GM23248 (cell line): ENCODE data around the gene KRT39. TPM values are rescaled to one million over a fixed set of nuclear protein-coding genes. Genes with fewer than 3 reads are reported as not detected.

Experiments used
- DNase-seq: peaks from one replicate; pipeline ENCODE4 v3.0.0-alpha.2; 2015
- H2AFZ ChIP-seq: fragments of 200-600 bp; sonication (generic); 2 replicates; pipeline ENCODE4 v1.6.1; 2016; ENCODE audit warnings: antibody characterized with exemption
- H3F3A ChIP-seq: fragments of 200-600 bp; sonication (generic); 2 replicates; pipeline ENCODE4 v1.6.1; 2016; ENCODE audit warnings: mild to moderate bottlenecking, antibody characterized with exemption, mixed run types; ENCODE audit not compliant: insufficient read depth
- H3K27ac ChIP-seq: fragments of 200-600 bp; sonication (generic); 2 replicates; pipeline ENCODE4 v1.5.1; 2016; ENCODE audit warnings: mild to moderate bottlenecking
- H3K27me3 ChIP-seq: fragments of 200-600 bp; sonication (generic); replicated peaks from 2 replicates; pipeline ENCODE4 v1.6.1; 2016; ENCODE audit warnings: mild to moderate bottlenecking; ENCODE audit not compliant: insufficient read depth
- H3K36me3 ChIP-seq: fragments of 200-600 bp; sonication (generic); 2 replicates; pipeline ENCODE4 v1.6.1; 2016; ENCODE audit warnings: low read depth, mild to moderate bottlenecking
- H3K4me1 ChIP-seq: fragments of 200-600 bp; sonication (generic); 2 replicates; pipeline ENCODE4 v1.6.1; 2016; ENCODE audit warnings: mild to moderate bottlenecking; ENCODE audit not compliant: insufficient read depth
- H3K4me2 ChIP-seq: fragments of 200-600 bp; sonication (generic); one replicate; pipeline ENCODE4 v1.6.1; 2016; ENCODE audit warnings: mild to moderate bottlenecking; ENCODE audit not compliant: unreplicated experiment
- H3K4me3 ChIP-seq: fragments of 200-600 bp; sonication (generic); 2 replicates; pipeline ENCODE4 v1.5.1; 2016; ENCODE audit warnings: mild to moderate bottlenecking
- H3K79me2 ChIP-seq: fragments of 200-600 bp; sonication (generic); 2 replicates; pipeline ENCODE4 v1.6.1; 2016; ENCODE audit warnings: mild to moderate bottlenecking; ENCODE audit not compliant: insufficient read depth
- H3K9ac ChIP-seq: fragments of 200-600 bp; sonication (generic); 2 replicates; pipeline ENCODE4 v1.6.1; 2016; ENCODE audit warnings: mild to moderate bottlenecking
- H3K9me2 ChIP-seq: fragments of 200-600 bp; sonication (generic); 2 replicates; pipeline ENCODE4 v1.6.1; 2016; ENCODE audit warnings: mixed run types, mild to moderate bottlenecking, moderate library complexity; ENCODE audit not compliant: insufficient read depth
- H3K9me3 ChIP-seq: fragments of 200-600 bp; sonication (generic); one replicate; pipeline ENCODE4 v1.6.1; 2017; ENCODE audit warnings: low read depth
- H4K20me1 ChIP-seq: fragments of 200-600 bp; sonication (generic); 2 replicates; pipeline ENCODE4 v1.6.0; 2016; ENCODE audit not compliant: insufficient read depth
- EZH2 ChIP-seq: fragments of 200-600 bp; sonication (generic); IDR thresholded peaks from 2 replicates; pipeline ENCODE4 v1.6.1; 2018; ENCODE audit warnings: antibody characterized with exemption, mild to moderate bottlenecking; ENCODE audit not compliant: insufficient read depth, poor library complexity, severe bottlenecking
- EZH2phosphoT487 ChIP-seq: fragments of 200-600 bp; sonication (generic); IDR thresholded peaks from 2 replicates; pipeline ENCODE4 v1.6.1; 2018; ENCODE audit warnings: antibody characterized with exemption, moderate library complexity, mild to moderate bottlenecking, low read depth; ENCODE audit not compliant: insufficient read depth
- WGBS, 2 experiments: methylation state at CpG; one replicate each; pipeline ENCODE4 v1.1.6; 2015 to 2017; ENCODE audit warnings: low lambda C conversion rate in 2 of 2, low coverage in 1 of 2; ENCODE audit errors: missing lambda C conversion rate in 2 of 2; 5-methylcytosine and 5-hydroxymethylcytosine counted together
- in situ Hi-C: fragments of 300-500 bp; cut with MboI; formaldehyde crosslinking; loops from 2 replicates; pipeline ENCODE4 v1.15.0; 2020
- polyA plus RNA-seq: library from polyadenylated mRNA; unstranded; fragments of >200 nt; fragmentation: Nextera tagmentation; extraction: Ambion mirVana; gene quantifications from 2 replicates; pipeline ENCODE4 v1.2.1, GENCODE V29; 2016
- total RNA-seq: library from RNA; depleted of rRNA; stranded (reverse); fragments of >200 nt; shearing (Covaris generic); gene quantifications from 2 replicates; pipeline ENCODE4 v1.2.3, GENCODE V29; 2014

Gene KRT39
- total and polyA plus RNA-seq, 2 experiments from 2014 or later: not detected

- H3F3A ChIP-seq: peaks cover 40% of the 10 kb centered on the region
- peak overlapping the region; percentile 99 for H3K27ac ChIP-seq
- no peaks in the 10 kb centered on the region for H3K36me3 ChIP-seq
- peaks cover 27% of the 10 kb centered on the region for H3K4me1 ChIP-seq
- 0% methylated on average over 1 of the region's 1 CpG for WGBS, 2 experiments
- peak overlapping the region; percentile 78; the same call in 1 of the 2 replicates for H3K9ac ChIP-seq
- H3K27me3 ChIP-seq: no peaks in the 10 kb centered on the region
- no peak overlapping the region for H2AFZ ChIP-seq
- H3K4me3 ChIP-seq: no peak overlapping the region
- in situ Hi-C loops: no loop called here
- H3K4me2 ChIP-seq: no peak overlapping the region
- H3K9me2 ChIP-seq: no peaks in the 10 kb centered on the region
- H4K20me1 ChIP-seq: no peaks in the 10 kb centered on the region
- H3K79me2 ChIP-seq: no peaks in the 10 kb centered on the region
- H3K9me3 ChIP-seq: no peaks in the 10 kb centered on the region
- no peak for TF ChIP-seq EZH2phosphoT487
- no peak for TF ChIP-seq EZH2
- DNase-seq: no peak
Observed at GRCh38 chr17:40916366-40916765, 50.4 kb downstream of the KRT39 start.

GRCh38 chr17:40915721-40916256 lies 51.0 kb downstream of the KRT39 start:
- H3K4me2 ChIP-seq: peak overlapping the region; percentile 50
- no peaks in the 10 kb centered on the region for H3K9me3 ChIP-seq
- H2AFZ ChIP-seq: peak overlapping the region; percentile 35; the same call in 1 of the 2 replicates
- no peaks in the 10 kb centered on the region for H4K20me1 ChIP-seq
- WGBS, 2 experiments: 47 to 50% methylated on average over 2 of the region's 2 CpGs
- H3F3A ChIP-seq: peaks cover 45% of the 10 kb centered on the region
- peak overlapping the region; percentile 78 for H3K9ac ChIP-seq
- H3K27ac ChIP-seq: peak overlapping the region; percentile 99
- in situ Hi-C loops: no loop called here
- no peak overlapping the region for H3K4me3 ChIP-seq
- TF ChIP-seq EZH2phosphoT487 (no peak), EZH2 (no peak)
- DNase-seq: peak; percentile 80
- no peaks in the 10 kb centered on the region for H3K27me3 ChIP-seq
- H3K36me3 ChIP-seq: no peaks in the 10 kb centered on the region
- no peaks in the 10 kb centered on the region for H3K79me2 ChIP-seq
- peaks cover 29% of the 10 kb centered on the region for H3K4me1 ChIP-seq
- no peaks in the 10 kb centered on the region for H3K9me2 ChIP-seq

- Histone ChIP-seq H3K27me3 (no peaks in the 10 kb centered on the region), H3K4me1 (peaks cover 34% of the 10 kb centered on the region)
- in situ Hi-C loops: no loop called here
Observed at GRCh38 chr17:40915199-40915661, 51.5 kb downstream of the KRT39 start.

GRCh38 chr17:40914075-40914855 lies 52.5 kb downstream of the KRT39 start:
- no peaks in the 10 kb centered on the region for H3K27me3 ChIP-seq
- peak overlapping the region; percentile 5 for H3K9ac ChIP-seq
- H4K20me1 ChIP-seq: no peaks in the 10 kb centered on the region
- peaks cover 42% of the 10 kb centered on the region for H3K4me1 ChIP-seq
- H3K27ac ChIP-seq: peak overlapping the region; percentile 99
- H3K36me3 ChIP-seq: no peaks in the 10 kb centered on the region
- peak overlapping the region; percentile 26 for H3K4me2 ChIP-seq
- TF ChIP-seq EZH2phosphoT487: no peak
- no peak for TF ChIP-seq EZH2
- H3K9me3 ChIP-seq: no peaks in the 10 kb centered on the region
- peaks cover 59% of the 10 kb centered on the region for H3F3A ChIP-seq
- WGBS, 2 experiments: 94 to 97% methylated on average over 3 of the region's 3 CpGs
- in situ Hi-C loops: no loop called here
- no peak for DNase-seq
- no peaks in the 10 kb centered on the region for H3K9me2 ChIP-seq
- H2AFZ ChIP-seq: no peak overlapping the region
- H3K79me2 ChIP-seq: no peaks in the 10 kb centered on the region
- H3K4me3 ChIP-seq: no peak overlapping the region

More at GRCh38 chr17:40915199-40915661, 51.5 kb downstream of the KRT39 start:
- 0 to 2% methylated on average over 3 of the region's 3 CpGs for WGBS, 2 experiments
- Histone ChIP-seq H3K9me2 (no peaks in the 10 kb centered on the region), H3K4me2 (peak overlapping the region; percentile 50), H3K4me3 (no peak overlapping the region), H3K9me3 (no peaks in the 10 kb centered on the region), H3F3A (peaks cover 51% of the 10 kb centered on the region), H2AFZ (no peak overlapping the region), H3K36me3 (no peaks in the 10 kb centered on the region), H4K20me1 (no peaks in the 10 kb centered on the region), H3K79me2 (no peaks in the 10 kb centered on the region), H3K27ac (peak overlapping the region; percentile 99), H3K9ac (peak overlapping the region; percentile 78)
- TF ChIP-seq EZH2phosphoT487: no peak
- no peak for TF ChIP-seq EZH2
- DNase-seq: peak; percentile 97
